ENCODE results near the gene GPATCH2.

GPATCH2 gene

DNA sequence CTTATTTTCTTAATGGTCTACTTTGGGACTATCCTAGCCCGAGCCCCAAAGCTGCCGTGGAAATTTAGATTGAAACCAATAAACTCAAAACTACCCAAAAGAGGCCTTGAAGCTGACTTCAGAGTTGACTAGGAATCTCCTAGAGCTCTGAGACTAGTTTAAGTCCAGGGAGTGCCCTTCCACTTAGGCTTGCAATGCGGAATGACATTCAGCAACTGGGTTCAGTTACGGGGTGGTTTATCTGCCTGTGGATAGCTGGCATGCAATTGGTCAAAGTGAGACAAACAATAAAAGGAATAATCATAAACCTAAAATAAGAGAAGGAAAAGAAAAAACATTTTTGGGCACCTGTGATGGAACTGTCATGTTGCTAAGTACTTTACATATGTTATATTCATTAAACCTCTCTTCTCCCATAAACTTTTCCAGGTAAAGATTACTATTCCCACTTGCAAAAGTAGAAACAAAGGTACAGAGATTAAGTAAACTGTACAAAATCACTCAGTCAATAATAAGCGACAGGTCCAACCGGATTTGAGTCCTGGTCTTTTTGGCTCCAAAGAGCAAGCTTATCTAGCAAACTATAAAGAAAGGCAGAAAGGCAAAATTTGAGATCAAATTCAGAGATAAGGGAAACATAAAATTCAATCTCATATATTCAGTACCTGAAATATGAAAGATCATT is 56.5 kb downstream of the GPATCH2 start:
- DNase-seq: no peak

GRCh38 chr1:217569021-217569420 is 61.9 kb downstream of the GPATCH2 start:
- no peak for DNase-seq

GRCh38 chr1:217568200-217568599 is 62.7 kb downstream of the GPATCH2 start:
- no peak for DNase-seq

DNA sequence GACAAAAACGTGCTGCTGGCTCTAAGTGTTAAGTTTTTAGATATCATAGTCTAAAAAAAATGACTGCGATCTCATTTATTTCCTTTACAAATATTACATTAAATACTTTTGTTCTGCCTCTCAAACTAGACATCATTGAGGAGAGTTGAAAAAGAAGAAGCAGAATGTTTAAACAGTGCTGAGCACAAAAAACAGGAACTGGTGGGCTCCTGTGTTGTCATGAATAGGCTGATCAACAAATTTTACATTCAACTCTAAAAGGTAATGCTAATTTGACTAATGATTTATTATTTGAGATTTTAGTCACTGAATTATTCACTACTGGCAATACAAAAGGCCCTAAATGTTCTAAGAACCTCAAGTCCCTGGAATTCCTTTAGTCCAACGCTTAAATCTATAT is 66.1 kb downstream of the GPATCH2 start:
- no peak for DNase-seq

- no peak for DNase-seq
Observed at GRCh38 chr1:217564207-217564606, 66.7 kb downstream of the GPATCH2 start.

GRCh38 chr1:217563179-217563578 is 67.7 kb downstream of the GPATCH2 start:
- DNase-seq: no peak

DNA sequence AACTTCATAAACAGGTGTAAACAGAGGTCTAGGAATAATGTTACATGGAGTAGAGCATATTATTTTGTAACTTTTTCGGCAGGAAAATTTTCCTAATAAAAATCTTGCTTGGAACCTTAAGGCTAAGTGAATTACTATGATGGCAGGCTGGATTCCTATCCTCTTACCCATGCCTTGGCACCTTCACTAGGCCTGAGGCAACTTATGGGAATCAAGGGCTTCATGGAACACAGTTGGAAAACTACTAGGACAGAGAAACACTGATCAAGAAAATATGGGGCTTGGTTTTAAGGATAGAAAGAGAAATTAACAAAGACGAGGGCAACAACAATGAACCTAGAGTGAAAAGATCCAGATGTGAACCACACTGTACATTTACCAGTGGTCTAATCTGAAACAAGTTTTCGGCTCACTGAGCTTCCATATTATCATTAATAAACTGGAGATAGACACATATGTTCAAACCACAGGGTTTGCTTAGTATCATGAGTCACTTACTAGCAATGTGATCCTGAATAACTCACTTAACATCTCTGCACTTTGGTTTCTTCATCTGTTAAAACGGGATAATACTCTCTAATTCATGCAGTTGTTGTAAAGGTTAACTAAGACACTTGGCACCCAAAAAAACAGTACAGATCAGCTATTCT is 68.5 kb downstream of the GPATCH2 start:
- DNase-seq: no peak

DNA sequence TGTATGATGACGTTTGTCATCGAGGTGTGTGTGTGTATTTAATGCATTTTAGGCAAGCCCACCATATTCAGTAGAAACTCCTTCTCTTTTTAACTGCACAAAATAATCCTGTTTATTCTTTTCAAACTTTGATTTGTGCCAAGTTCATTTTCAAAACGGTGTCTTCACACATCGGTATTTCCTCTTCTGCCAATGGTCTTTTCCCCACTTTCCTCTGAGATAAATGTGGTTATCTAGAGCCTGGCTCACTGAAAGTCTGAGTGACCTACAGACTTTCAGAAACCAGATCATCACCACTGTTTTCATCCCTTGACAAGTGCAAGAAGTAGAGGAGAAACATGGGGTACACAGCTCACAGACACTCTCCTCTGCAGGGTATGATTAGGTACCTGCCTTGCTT is 69.4 kb downstream of the GPATCH2 start:
- no peak for DNase-seq

GRCh38 chr1:217554849-217555248 is 76.0 kb downstream of the GPATCH2 start:
- DNase-seq: no peak

DNA sequence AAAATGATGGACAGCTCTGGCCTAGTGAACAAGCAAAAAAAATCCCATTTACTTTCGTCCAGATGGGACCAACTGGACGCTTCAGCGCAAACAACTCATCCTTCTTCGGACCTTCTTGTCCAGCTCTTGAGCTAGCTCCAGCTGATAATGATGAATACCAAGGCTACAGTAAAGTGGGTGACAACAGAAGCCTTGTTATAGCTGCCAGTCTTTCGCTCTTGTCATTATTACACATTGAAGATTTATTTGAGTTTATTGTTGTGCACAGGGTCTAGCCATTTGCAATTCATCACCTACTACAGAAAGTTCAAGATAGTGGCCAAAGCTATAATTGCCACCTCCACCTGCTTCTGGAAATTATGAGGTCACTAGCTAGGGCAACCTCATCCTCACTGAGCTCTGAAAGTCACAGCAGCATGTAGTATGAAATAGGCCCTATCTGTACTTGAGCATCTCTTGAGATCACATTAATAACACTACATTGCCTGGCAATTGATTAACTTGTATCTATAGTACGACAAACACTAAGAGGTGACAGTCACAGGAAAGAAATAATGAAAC is 76.9 kb downstream of the GPATCH2 start:
- DNase-seq: no peak

- no peak for DNase-seq
Observed at GRCh38 chr1:217552339-217552951, 78.4 kb downstream of the GPATCH2 start.

- no peak for DNase-seq
Observed at GRCh38 chr1:217542837-217543236, 88.1 kb downstream of the GPATCH2 start.

DNA sequence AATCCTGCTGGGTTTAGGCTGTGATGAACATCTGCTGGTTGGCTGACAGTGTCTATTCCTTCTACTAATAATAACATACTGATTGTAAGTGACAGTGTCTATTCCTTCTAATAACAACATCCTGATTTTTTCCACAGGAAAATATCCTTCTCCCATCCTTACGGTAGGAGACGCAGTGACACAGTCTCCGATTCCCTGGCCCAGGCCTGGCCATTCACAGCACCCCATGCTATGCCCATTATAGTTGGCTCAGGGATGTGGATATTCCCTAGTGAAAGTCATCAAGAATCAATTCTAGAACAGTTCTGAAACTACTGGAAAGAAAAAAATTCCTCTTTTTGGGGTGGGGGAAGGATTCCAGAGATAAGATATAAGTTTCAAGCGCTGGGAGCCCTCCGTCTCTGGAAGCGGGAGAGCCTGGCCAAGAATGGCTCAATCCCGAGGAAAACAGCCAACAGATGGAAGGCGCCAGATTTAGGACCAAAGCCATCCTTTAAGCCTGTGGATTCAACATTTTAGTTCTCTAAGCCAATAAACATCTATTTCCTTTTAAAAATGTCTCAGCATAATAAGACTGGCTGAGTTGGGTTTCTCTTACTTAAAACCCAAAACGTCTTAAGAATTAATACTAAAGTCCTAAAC is 88.6 kb downstream of the GPATCH2 start:
- DNase-seq: no peak

GRCh38 chr1:217540321-217540720 is 90.6 kb downstream of the GPATCH2 start:
- DNase-seq: no peak

GRCh38 chr1:217539510-217539909 is 91.4 kb downstream of the GPATCH2 start:
- no peak for DNase-seq

DNA sequence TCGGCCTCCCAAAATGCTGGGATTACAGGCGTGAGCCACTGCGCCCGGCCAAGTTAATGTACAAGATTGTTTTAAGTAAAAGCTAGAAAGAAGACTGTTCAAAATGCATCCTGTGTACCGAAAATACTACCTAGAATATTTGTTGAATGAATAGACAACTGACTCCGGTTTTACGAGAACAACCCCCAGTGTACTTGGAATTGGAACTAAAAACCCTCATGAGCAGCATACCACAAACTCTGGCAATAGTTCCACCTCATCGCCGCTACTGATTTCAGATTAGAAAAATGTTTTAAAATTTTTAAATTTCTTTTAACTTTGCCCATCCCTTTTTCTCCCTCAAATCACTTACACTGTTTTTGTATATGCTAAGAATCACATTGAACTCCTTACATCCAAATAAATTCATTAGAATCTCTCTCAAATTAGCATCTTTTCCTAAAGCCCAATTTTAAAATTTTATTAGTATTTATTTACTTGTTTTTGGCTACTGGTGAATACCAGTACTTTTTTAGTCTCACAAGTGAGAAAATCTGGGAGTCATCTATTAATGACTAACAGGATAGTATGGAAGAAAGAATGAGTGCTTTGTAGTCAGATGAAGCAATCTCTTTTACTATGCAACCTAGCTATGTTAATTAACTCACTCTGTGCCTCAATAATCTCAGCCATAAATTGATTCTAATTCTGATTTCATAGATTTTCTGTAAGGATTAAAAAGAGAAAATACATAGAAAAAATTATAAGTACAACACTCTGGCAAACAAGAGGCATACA is 95.1 kb downstream of the GPATCH2 start:
- DNase-seq: no peak

- no peak for DNase-seq
Observed at GRCh38 chr1:217534566-217534965, 96.3 kb downstream of the GPATCH2 start.

DNA sequence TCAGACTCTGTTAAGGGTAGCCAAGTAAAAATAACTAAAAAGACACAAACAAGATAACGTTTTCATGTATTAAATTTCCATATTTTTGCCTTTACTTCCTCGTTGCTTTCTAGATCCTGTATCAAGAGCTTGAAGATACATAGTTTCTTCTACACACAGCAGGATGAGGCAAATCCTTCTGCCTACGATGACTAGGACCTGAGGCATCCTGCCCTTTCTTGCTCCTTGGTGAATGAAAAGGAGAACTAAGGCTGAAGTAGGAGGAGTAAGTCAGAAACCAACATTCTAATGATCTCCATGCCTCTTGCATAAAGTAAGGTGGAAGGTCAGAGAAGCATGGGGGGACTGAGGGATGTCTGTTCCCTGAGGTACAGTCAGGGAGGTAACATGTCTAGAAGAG is 102.6 kb downstream of the GPATCH2 start:
- no peak for DNase-seq

DNA sequence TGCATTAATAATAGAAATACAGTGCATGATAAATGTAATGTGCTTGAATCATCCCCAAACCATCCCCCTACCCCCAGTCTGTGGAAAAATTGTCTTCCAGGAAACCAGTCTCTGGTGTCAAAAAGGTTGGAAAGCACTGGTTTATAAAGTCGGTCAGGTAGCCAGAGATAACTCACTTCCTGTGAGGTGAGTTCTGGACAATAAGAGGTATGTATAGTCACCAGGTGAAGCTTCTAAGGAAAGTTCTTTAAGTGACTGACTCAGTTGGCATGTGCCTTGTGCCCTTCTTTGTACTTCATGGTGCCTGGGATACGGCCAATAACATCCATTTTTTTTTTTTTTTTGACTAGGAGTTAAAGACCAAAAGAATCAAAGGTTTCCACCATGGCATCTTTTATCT is 103.7 kb downstream of the GPATCH2 start:
- no peak for DNase-seq

DNA sequence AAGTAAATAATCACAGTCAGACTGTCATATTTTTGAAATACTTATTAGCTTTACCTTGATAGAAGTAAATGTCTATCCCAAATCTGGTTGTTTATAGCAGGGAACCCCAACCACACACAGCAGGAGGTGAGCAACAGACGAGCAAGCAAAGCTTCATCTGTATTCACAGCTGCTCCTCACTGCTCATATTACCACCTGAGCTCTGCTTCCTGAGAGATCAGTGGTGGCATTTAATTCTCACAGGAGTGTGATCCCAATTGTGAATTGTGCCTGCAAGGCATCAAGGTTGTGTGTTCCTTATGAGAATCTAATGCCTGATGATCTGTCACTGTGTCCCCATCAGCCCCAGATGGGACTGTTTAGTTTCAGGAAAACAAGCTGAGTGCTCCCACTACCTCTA is 104.3 kb downstream of the GPATCH2 start:
- DNase-seq: no peak

DNA sequence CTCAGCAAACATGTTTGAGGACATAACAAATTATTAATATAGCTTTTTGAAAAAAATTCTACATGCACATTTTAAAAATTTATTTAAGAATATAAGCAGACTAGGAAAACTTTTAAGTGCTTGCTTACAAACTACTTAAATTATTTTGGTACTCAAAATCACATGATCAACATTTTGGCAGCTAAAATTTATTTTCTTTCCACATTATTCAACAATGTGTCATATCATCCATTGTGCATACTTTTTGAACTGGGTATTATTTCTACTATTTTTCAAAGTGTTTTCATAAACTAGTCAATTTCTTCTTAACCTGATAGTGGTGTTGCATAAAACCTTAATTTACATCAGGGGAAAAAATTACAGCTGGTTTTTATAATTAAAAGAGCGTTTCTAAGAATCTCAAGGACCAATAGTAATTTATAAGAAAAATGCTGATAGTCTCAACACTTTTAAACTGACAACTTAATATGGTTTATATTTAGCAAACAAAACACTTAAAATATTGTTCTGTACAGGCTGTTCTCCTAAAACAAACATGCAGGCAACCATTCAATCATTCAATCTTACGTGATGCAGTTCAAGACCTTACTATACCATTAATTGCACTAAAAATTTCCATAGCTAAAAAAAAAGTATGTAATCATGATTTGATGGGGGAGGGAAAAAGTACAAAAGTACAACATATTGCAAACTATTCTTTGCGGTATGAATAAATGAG is 105.0 kb downstream of the GPATCH2 start:
- DNase-seq: no peak

All from activated gamma-delta T cell (primary cell).